T-helper 17 cell (primary cell): ENCODE measurements around the gene AKAP7. TPM values are rescaled to one million over a fixed set of nuclear protein-coding genes. Genes with fewer than 3 reads are reported as not detected.

Experiments used
- ATAC-seq: fragments of 150-1000 bp; cut with Tn5 transposase; 2 replicates; pipeline ENCODE4 v1.10.0; 2021; ENCODE audit warnings: mild to moderate bottlenecking, moderate library complexity
- DNase-seq, 3 donors: peaks; one replicate each; pipeline versions ENCODE4 v3.0.0 to v3.0.0-alpha.2; 2020 to 2021
- H3K9me3 ChIP-seq: one replicate; pipeline ENCODE4 v1.7.0; 2013; ENCODE audit warnings: low read length, mild to moderate bottlenecking; ENCODE audit not compliant: control insufficient read depth, poor library complexity, severe bottlenecking
- H3K27ac Mint-ChIP-seq: one replicate; pipeline ENCODE4 v1.8.0; 2022; ENCODE audit warnings: mild to moderate bottlenecking, moderate library complexity, mixed read lengths
- H3K27me3 Mint-ChIP-seq: one replicate; pipeline ENCODE4 v1.8.0; 2022; ENCODE audit warnings: mixed read lengths
- H3K36me3 Mint-ChIP-seq: one replicate; pipeline ENCODE4 v1.8.0; 2022; ENCODE audit warnings: low read depth, mixed read lengths
- H3K4me1 Mint-ChIP-seq: one replicate; pipeline ENCODE4 v1.8.0; 2022; ENCODE audit warnings: mild to moderate bottlenecking, mixed read lengths
- H3K4me3 Mint-ChIP-seq: one replicate; pipeline ENCODE4 v1.8.0; 2022; ENCODE audit warnings: mild to moderate bottlenecking, moderate library complexity, mixed read lengths
- total RNA-seq, 4 donors: library from RNA in 2 of 4; stranded (reverse) in 2 of 4; gene quantifications; one replicate each; pipeline ENCODE4 v1.2.3 and lab custom pipeline; 2022 to 2026

AKAP7 gene
- total RNA-seq, 2 donors from 2014 or later, result 3.9 to 11.6 TPM

- peak overlapping the region; percentile 34 for H3K27ac Mint-ChIP-seq
- peaks cover under 1% of the 10 kb centered on the region for H3K4me1 Mint-ChIP-seq
- H3K36me3 Mint-ChIP-seq, result no peaks in the 10 kb centered on the region
- no peak overlapping the region for H3K4me3 Mint-ChIP-seq
- no peak for ATAC-seq
- H3K9me3 ChIP-seq, result no peaks in the 10 kb centered on the region
- DNase-seq, result no peak
- H3K27me3 Mint-ChIP-seq, result peaks cover under 1% of the 10 kb centered on the region
These were observed 17.4 kb upstream of the AKAP7 start for GRCh38 chr6:131117878-131118277.

DNA sequence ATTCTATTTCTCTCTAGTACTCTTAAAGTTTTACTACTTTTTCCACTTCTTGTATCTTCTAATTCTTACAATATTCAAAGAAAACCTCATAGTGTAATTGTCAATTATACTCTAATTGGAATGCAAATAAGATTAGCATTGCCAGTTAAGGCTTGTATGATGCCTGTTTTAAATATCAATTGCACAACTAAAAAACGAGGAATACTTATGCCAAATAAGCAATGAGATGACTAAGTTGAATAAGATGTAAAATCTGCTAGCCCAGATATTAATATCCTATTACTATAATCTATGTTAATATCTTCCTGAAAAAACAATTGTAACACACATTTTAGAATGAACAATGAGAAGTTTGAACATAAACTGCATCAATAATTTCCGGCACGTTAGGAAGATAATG lies 13.3 kb upstream of the AKAP7 start:
- Mint-ChIP-seq H3K27ac (no peak overlapping the region), H3K36me3 (peaks cover 2% of the 10 kb centered on the region), H3K4me3 (no peak overlapping the region), H3K27me3 (peaks cover 13% of the 10 kb centered on the region), H3K4me1 (peaks cover 7% of the 10 kb centered on the region)
- no peak for ATAC-seq
- DNase-seq, result no peak
- no peaks in the 10 kb centered on the region for H3K9me3 ChIP-seq

- Mint-ChIP-seq H3K4me3 (no peak overlapping the region), H3K27me3 (peaks cover 18% of the 10 kb centered on the region), H3K27ac (no peak overlapping the region), H3K4me1 (peaks cover 7% of the 10 kb centered on the region), H3K36me3 (peaks cover 2% of the 10 kb centered on the region)
- no peak for DNase-seq
- H3K9me3 ChIP-seq, result no peaks in the 10 kb centered on the region
- no peak for ATAC-seq
These were observed 12.8 kb upstream of the AKAP7 start for GRCh38 chr6:131122516-131122915.

DNA sequence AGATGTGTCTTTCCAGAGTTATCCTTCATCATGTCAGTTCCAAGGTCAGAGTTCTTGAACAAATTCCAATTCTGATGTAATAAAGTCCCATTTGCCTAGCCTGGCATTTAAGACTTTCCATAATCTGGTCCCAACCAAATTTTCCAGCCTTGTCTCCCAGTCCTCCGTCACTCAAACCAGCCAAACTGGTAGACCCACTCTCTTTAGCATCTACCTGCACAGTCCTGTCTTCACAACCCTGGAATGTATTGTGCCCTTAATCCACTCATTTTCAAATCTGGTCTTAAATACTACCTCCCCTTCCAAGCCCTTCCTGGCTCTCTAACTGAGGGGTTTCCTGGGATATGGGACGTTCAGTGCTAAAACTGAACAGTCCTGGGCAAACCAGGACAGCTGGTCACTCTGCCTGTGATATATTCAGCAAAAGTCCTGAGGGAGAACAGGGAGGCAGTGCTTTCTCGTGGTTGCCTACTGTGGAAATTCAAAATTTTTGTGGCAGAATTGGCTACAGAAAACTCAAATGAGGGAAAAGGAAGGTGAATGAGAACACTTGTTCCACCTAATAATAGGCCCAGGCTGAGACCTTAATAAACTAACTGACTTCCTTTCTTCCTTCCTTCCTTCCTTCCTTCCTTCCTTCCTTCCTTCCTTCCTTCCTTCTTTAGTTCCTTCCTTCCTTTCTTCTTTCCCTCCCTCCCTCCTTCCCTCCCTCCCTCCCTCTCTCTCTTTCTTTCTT lies 10.8 kb upstream of the AKAP7 start:
- Mint-ChIP-seq H3K4me1 (peaks cover 9% of the 10 kb centered on the region), H3K4me3 (no peak overlapping the region), H3K36me3 (peaks cover 5% of the 10 kb centered on the region), H3K27ac (no peak overlapping the region), H3K27me3 (peaks cover 22% of the 10 kb centered on the region)
- H3K9me3 ChIP-seq, result no peaks in the 10 kb centered on the region
- DNase-seq, result no peak
- no peak for ATAC-seq

- ATAC-seq, result no peak
- DNase-seq, result no peak
- Mint-ChIP-seq H3K27ac (no peak overlapping the region), H3K27me3 (peaks cover 22% of the 10 kb centered on the region), H3K4me3 (no peak overlapping the region), H3K36me3 (peaks cover 5% of the 10 kb centered on the region), H3K4me1 (peaks cover 9% of the 10 kb centered on the region)
- no peaks in the 10 kb centered on the region for H3K9me3 ChIP-seq
These were observed 9.8 kb upstream of the AKAP7 start for GRCh38 chr6:131125431-131125830.

- H3K9me3 ChIP-seq, result no peaks in the 10 kb centered on the region
- DNase-seq, result no peak
- Mint-ChIP-seq H3K4me3 (no peak overlapping the region), H3K27me3 (peaks cover 10% of the 10 kb centered on the region), H3K4me1 (peaks cover 3% of the 10 kb centered on the region), H3K27ac (no peak overlapping the region), H3K36me3 (peaks cover 3% of the 10 kb centered on the region)
- ATAC-seq, result no peak
These were observed 5.3 kb upstream of the AKAP7 start for GRCh38 chr6:131129689-131130553.

GRCh38 chr6:131130554-131130940 lies 4.7 kb upstream of the AKAP7 start:
- H3K9me3 ChIP-seq, result no peaks in the 10 kb centered on the region
- Mint-ChIP-seq H3K4me3 (no peak overlapping the region), H3K4me1 (peaks cover 4% of the 10 kb centered on the region), H3K27me3 (peaks cover 10% of the 10 kb centered on the region), H3K36me3 (peaks cover 3% of the 10 kb centered on the region), H3K27ac (no peak overlapping the region)
- DNase-seq (no peak), ATAC-seq (no peak)

- H3K27me3 Mint-ChIP-seq, result peaks cover 6% of the 10 kb centered on the region
- peaks cover 10% of the 10 kb centered on the region for H3K4me1 Mint-ChIP-seq
- DNase-seq (no peak), ATAC-seq (no peak)
- H3K4me3 Mint-ChIP-seq, result no peak overlapping the region
- H3K9me3 ChIP-seq, result no peaks in the 10 kb centered on the region
- H3K27ac Mint-ChIP-seq, result no peak overlapping the region
- H3K36me3 Mint-ChIP-seq, result peaks cover 7% of the 10 kb centered on the region
These were observed 2.9 kb upstream of the AKAP7 start for GRCh38 chr6:131132360-131132759.

- no peaks in the 10 kb centered on the region for H3K9me3 ChIP-seq
- ATAC-seq (no peak), DNase-seq (no peak)
- Mint-ChIP-seq H3K27ac (peak overlapping the region; percentile 71), H3K27me3 (no peaks in the 10 kb centered on the region), H3K4me3 (peak overlapping the region; percentile 86), H3K4me1 (peaks cover 11% of the 10 kb centered on the region), H3K36me3 (peaks cover 3% of the 10 kb centered on the region)
These were observed 867 bp upstream of the AKAP7 start for GRCh38 chr6:131134220-131134979.

DNA sequence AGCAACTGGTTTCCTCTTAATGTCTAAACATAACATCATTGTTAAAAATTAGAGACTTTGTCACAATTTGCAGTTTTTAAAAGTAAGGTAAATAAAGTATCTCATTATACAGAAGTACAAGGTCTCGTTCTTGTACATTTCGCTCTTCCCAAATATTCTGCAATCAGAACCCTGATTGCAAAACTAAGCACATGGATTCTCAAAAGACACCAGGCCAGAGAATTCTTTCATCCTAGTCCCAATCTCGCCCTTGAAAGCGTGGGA lies 355 bp upstream of the AKAP7 start:
- peak overlapping the region; percentile 86 for H3K4me3 Mint-ChIP-seq
- H3K9me3 ChIP-seq, result no peaks in the 10 kb centered on the region
- ATAC-seq (no peak), DNase-seq (no peak)
- H3K27ac Mint-ChIP-seq, result peak overlapping the region; percentile 71
- peaks cover 3% of the 10 kb centered on the region for H3K36me3 Mint-ChIP-seq
- H3K27me3 Mint-ChIP-seq, result no peaks in the 10 kb centered on the region
- peaks cover 11% of the 10 kb centered on the region for H3K4me1 Mint-ChIP-seq

DNA sequence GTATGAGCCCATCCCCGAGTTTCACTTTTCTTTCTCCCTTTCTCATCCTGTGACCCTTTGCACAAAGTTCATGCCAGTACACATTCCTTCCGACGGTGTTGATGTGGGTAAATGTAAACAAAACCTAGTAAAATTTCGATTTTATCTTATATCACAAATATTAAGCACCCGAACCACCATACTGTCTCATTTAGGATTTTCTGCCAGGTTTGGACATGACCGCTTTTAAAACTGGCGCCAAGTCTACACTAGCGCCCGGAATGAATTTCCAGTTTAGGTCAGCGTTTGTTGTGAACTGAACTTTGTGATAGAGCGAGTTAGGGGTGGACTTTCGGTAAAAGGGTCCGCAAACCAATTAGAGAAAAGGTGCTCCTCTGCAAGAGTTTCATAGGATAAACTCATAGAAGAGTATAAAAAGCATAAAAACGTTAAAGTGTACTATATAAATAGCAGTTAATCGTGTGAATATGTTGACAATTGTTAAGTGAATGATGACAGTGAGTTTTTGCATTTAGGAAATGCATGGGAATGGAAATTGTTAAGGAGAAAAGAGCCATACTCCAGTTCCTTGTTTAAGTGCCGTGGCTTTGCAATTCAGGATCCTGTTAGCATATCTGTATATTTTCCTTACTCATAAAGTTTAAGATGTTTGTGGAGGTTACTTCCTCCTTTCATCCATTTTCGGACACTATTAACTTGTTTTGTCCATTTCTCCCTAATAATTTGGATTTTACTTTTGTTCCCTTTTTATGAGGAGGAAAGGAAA lies 937 bp downstream of the AKAP7 start:
- Mint-ChIP-seq H3K27me3 (no peaks in the 10 kb centered on the region), H3K36me3 (peaks cover 3% of the 10 kb centered on the region), H3K4me3 (peak overlapping the region; percentile 98), H3K27ac (peak overlapping the region; percentile 93), H3K4me1 (peaks cover 11% of the 10 kb centered on the region)
- H3K9me3 ChIP-seq, result no peaks in the 10 kb centered on the region
- DNase-seq (no peak), ATAC-seq (peak; percentile 19)

GRCh38 chr6:131139599-131139998 lies 4.3 kb downstream of the AKAP7 start:
- DNase-seq (no peak), ATAC-seq (no peak)
- Mint-ChIP-seq H3K4me1 (peaks cover 11% of the 10 kb centered on the region), H3K4me3 (no peak overlapping the region), H3K27me3 (no peaks in the 10 kb centered on the region), H3K36me3 (peaks cover 7% of the 10 kb centered on the region), H3K27ac (peak overlapping the region; percentile 67)
- H3K9me3 ChIP-seq, result no peaks in the 10 kb centered on the region

- peaks cover 3% of the 10 kb centered on the region for H3K36me3 Mint-ChIP-seq
- H3K4me1 Mint-ChIP-seq, result peaks cover 1% of the 10 kb centered on the region
- no peaks in the 10 kb centered on the region for H3K9me3 ChIP-seq
- no peak overlapping the region for H3K4me3 Mint-ChIP-seq
- ATAC-seq (no peak), DNase-seq (no peak)
- no peak overlapping the region for H3K27ac Mint-ChIP-seq
- no peaks in the 10 kb centered on the region for H3K27me3 Mint-ChIP-seq
These were observed 8.1 kb downstream of the AKAP7 start for GRCh38 chr6:131143319-131143718.
